Measurements from ENCODE around the gene GARIN3.

GARIN3 gene

DNA sequence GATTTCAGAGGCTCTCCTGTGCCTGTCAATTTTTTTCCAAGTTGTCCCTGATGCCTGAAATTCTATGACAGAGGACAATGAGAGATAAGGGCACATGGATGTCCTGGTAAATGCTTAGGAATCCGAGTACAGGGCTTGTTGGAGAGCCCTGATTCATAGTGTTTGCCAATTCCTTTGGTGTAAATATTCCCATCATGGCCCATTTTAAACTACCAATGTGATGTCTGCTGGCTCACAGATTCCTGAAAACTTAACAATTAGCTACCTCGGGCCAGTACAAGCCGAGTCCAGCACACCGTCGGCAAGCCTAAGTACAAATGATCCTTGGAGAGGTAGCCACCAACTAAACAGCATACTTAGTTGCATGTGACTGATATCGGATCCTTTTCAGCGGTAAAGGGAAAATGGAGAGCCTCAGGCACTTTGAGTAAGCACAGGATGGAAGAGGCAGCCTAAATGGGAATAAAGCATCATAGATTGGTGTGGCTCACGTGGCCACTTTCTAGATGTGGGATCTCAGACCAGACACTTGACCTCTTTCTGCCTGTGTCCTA, 18.1 kb upstream of the GARIN3 start:
- no peak overlapping the region for H3K27ac ChIP-seq
- ChIA-PET CTCF (interaction anchor here (0.6 kb wide), 1 partner anchor 321 kb away, joined by 3 read pairs; no protein-coding TSS in a partner anchor), POLR2A (ENCODE audit: low non-redundant PET) (no interaction called here)
- no peak for DNase-seq (ENCODE audit: low spot score)
- TF ChIP-seq, protein P1, sequence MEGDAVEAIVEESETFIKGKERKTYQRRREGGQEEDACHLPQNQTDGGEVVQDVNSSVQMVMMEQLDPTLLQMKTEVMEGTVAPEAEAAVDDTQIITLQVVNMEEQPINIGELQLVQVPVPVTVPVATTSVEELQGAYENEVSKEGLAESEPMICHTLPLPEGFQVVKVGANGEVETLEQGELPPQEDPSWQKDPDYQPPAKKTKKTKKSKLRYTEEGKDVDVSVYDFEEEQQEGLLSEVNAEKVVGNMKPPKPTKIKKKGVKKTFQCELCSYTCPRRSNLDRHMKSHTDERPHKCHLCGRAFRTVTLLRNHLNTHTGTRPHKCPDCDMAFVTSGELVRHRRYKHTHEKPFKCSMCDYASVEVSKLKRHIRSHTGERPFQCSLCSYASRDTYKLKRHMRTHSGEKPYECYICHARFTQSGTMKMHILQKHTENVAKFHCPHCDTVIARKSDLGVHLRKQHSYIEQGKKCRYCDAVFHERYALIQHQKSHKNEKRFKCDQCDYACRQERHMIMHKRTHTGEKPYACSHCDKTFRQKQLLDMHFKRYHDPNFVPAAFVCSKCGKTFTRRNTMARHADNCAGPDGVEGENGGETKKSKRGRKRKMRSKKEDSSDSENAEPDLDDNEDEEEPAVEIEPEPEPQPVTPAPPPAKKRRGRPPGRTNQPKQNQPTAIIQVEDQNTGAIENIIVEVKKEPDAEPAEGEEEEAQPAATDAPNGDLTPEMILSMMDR (conservative IDR thresholded peaks at IDR 0.05; ENCODE audit: low read depth): no peak

DNA sequence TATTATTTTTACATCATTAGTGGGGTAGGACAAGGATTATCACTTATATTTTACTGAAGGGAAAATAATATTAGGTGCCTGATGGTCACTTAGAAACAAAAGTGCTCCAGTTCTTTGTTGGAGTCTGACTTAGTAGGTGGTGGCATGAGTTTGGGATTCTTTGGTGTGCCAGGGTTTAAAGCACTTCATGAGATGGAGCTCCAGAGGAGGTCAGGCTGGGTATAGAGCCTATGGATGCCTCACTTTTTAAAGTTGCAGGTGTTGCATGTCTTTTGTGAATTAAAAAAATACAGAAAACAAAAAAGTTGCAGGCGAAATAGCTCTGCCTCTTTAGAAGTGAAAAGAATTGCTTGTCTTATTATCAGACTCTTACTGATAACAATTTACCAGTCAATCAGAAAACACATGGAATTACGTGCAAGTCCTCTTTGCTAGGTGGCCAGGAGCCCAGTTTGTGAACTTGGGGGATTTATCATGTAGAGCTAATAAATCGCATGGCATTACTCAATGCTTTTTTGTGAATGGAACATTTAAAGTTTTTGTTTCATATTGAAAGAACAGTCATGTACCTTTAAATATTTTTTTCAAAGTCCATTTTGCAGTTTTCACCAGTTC, 16.2 kb upstream of the GARIN3 start:
- DNase-seq (ENCODE audit: low spot score): no peak
- TF ChIP-seq, protein P1 (conservative IDR thresholded peaks at IDR 0.05; ENCODE audit: low read depth): no peak
- ChIA-PET CTCF (interaction anchor here (0.5 to 0.7 kb wide), 2 partner anchors 19 to 25 kb away, joined by 3 read pairs; no protein-coding TSS in a partner anchor), POLR2A (ENCODE audit: low non-redundant PET) (no interaction called here)
- no peak overlapping the region for H3K27ac ChIP-seq

DNA sequence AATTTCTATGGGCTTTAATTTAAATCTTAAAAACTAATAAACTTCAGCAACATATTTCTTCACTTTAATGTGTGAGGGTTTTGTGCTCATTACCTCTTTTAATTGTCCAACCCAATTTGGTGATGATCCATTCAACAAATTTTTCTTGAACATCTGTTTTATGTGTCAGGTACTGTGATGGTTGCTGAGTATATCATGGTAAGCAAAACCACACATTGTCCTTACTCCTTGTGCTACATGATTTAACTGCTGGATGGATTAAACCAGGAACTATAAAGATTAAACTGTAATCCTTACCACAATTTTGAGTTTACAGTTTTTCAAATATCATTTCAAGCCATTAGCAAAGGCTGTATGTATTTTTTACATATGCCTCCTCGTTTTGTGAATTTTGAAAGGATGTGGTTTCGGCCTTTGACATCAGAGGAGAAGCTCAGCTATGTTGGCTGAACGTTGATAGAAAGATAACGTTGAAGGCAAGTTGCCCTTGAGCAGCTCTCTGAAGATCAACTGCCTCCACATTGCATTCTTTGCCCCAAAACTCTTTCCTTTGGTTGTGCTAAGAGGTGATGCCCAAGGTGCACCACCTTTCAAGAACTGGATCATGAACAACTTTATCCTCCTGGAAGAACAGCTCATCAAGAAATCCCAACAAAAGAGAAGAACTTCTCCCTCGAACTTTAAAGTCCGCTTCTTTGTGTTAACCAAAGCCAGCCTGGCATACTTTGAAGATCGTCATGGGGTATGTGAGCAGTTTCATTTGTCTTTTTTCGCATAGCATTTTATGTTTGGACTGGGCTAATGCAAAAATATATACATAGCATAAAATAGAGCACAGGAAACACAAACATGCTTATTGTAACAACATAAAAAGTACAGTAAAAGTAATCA, 14.6 kb upstream of the GARIN3 start, which contains the start of gene ITK:
ITK (plus strand) TSS at position 467 of the 891 bp plus-strand sequence; CDS start at position 605, 138 bp downstream.
- CTCF ChIA-PET: interaction anchor here (0.6 kb wide), 1 partner anchor 28 kb away, joined by 3 read pairs; no protein-coding TSS in a partner anchor

DNA sequence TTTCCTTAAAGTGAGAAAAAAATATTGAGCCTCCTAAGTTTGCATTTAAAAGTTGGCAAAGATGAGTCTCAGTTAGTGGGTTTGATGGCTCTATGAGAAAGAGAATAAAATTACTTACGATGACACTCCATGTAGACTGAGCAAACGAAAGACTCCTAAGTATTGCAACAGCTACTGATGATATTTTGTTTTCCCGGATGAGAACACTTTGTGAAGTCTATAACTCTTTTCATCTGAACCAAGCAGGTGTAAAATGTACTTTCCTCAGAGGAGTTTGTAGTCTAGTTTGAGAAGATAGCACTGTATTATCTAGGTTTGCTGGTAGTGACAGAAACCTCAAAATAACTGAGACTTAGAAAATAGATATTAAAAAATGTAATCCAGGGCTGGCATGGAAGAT, 12.9 kb upstream of the GARIN3 start:
- H3K27ac ChIP-seq: no peak overlapping the region
- ChIA-PET POLR2A (ENCODE audit: low non-redundant PET) (no interaction called here), CTCF (no interaction called here)
- DNase-seq (ENCODE audit: low spot score): no peak
- TF ChIP-seq, protein P1 (conservative IDR thresholded peaks at IDR 0.05; ENCODE audit: low read depth): no peak

More for the DNA sequence above, 14.6 kb upstream of the GARIN3 start, which contains the start of gene ITK:
- no peak for DNase-seq (ENCODE audit: low spot score)
- TF ChIP-seq, protein P1 (conservative IDR thresholded peaks at IDR 0.05; ENCODE audit: low read depth): no peak
- H3K27ac ChIP-seq: no peak within 1 kb of the TSS
- POLR2A ChIA-PET (ENCODE audit: low non-redundant PET): no interaction called here

DNA sequence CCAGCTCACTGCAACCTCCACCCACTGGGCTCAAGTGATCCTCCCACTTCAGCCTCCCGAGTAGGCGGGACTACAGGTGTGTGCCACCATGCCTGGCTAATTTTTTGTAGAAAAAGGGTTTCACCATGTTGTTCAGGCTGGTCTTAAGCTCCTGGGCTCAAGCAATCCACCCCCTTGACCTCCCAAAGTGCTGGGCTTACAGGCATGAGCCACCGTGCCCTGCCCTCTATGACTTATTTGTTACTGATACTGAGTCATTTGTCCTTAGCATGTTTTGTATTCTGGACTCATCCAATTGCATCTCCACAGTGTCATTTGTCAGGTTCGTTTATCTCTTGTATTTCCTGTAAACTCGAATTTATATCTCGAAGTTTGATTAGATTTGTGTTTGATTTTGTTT, 11.9 kb upstream of the GARIN3 start:
- TF ChIP-seq, protein P1 (conservative IDR thresholded peaks at IDR 0.05; ENCODE audit: low read depth): no peak
- CTCF ChIA-PET: no interaction called here
- POLR2A ChIA-PET (ENCODE audit: low non-redundant PET): no interaction called here
- no peak for DNase-seq (ENCODE audit: low spot score)
- H3K27ac ChIP-seq: no peak overlapping the region

DNA sequence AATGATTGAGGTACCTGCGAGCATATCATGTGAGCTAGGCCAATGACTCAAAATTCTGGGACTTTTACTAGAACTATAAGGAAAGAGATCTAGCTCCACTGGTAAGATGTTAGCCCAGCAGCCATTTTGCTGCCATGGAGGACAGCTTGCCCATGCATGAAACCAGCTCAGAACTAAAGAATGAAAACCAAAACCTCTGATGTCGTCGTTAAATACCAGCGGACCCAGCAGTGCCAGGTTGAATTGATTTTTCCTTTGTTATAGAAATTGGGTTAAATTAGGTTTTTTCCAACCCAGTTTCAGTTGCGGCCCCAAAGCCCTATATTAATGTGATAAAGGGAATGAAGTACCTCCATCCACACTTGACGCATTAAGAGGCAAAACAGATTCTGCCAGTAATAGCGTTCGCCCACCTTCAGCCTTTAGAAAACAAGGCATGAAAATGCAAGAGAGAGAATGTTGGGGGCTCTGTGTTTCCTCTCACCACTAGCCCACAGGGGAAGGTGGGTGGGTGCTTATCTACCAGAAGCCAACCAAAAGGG, 9.1 kb upstream of the GARIN3 start:
- POLR2A ChIA-PET (ENCODE audit: low non-redundant PET): no interaction called here
- TF ChIP-seq, protein P1 (conservative IDR thresholded peaks at IDR 0.05; ENCODE audit: low read depth): no peak
- no peak overlapping the region for H3K27ac ChIP-seq
- no peak for DNase-seq (ENCODE audit: low spot score)
- CTCF ChIA-PET: no interaction called here

All from RWPE1 (cell line).